Measurements from ENCODE around the gene ADNP. TPM values are rescaled to one million over a fixed set of nuclear protein-coding genes. Genes with fewer than 3 reads are reported as not detected.

Gene ADNP
- total RNA-seq, 2 experiments from 2014 or later: 41.9 to 47.1 TPM

DNA sequence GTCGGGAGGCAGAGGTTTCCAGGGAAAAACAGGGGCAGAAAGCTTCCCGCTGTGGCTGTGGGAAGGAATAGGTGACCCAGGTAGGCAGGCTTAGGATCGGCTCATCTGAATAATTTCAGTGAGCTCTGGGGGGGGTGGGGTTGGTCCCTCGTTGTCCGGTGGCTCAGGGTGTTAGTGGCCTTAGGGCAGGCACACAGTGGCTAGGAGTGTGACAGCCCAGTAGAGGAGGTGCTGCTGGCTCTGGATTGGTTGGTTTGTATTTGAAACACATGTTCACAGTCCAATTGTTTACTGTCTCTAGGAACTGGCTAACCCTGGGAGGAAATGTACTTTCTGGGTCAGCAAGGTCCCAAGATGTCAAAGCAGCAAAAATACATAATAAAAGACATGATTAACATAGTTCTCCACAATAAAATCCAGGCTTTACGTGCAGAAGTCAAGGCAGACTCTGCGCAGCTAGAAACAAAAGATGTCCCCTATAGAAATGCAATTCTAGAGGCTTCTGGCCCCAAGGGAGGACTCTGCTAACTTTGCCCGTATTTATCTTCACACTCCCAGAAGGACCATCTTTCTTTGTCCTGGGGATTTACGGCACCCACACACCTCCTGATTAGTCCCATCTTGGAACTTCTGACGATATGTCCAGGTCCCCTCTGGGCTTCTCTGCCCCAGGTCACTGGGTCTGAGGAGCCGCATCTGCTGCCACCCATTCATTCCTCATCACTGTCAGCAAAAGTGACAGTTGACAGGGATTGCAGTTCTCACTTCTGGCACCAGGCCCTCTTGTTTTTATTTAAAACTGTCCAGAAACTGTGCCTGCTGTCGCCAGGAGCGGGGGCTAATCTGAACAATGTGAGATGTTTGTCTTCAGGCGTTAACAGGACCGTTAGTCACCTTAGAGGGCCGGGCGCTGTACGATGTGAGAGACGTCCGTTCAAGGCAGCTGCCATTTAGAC is 46.1 kb upstream of the ADNP start:
- no peak overlapping the region for H3K4me3 Mint-ChIP-seq
- peaks cover 12 to 15% of the 10 kb centered on the region in 2 experiments for H3K27me3 ChIP-seq (ENCODE audit: control insufficient read depth in 1 of 2, insufficient read depth in 2 of 2, low read length in 2 of 2)
- TF ChIP-seq, protein P1, sequence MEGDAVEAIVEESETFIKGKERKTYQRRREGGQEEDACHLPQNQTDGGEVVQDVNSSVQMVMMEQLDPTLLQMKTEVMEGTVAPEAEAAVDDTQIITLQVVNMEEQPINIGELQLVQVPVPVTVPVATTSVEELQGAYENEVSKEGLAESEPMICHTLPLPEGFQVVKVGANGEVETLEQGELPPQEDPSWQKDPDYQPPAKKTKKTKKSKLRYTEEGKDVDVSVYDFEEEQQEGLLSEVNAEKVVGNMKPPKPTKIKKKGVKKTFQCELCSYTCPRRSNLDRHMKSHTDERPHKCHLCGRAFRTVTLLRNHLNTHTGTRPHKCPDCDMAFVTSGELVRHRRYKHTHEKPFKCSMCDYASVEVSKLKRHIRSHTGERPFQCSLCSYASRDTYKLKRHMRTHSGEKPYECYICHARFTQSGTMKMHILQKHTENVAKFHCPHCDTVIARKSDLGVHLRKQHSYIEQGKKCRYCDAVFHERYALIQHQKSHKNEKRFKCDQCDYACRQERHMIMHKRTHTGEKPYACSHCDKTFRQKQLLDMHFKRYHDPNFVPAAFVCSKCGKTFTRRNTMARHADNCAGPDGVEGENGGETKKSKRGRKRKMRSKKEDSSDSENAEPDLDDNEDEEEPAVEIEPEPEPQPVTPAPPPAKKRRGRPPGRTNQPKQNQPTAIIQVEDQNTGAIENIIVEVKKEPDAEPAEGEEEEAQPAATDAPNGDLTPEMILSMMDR (IDR thresholded peaks at IDR 0.05): no peak
- ChIA-PET POLR2A (no interaction called here), CTCF (no interaction called here)
- H3K4me3 ChIP-seq (ENCODE audit: low read length): no peak overlapping the region
- no peaks in the 10 kb centered on the region for H3K36me3 Mint-ChIP-seq (ENCODE audit: low read depth)
- peaks cover 38% of the 10 kb centered on the region for H3K27me3 Mint-ChIP-seq
- no peak overlapping the region for H3K27ac Mint-ChIP-seq
- no peaks in the 10 kb centered on the region for H3K9me3 Mint-ChIP-seq
- peaks cover 4% of the 10 kb centered on the region for H3K4me1 ChIP-seq (ENCODE audit: insufficient read depth, low read length)
- DNase-seq: no peak
- no peak overlapping the region for H3K27ac ChIP-seq (ENCODE audit: low read depth in 1 of 2, low read length in 2 of 2)
- no peaks in the 10 kb centered on the region for H3K36me3 ChIP-seq (ENCODE audit: insufficient read depth, low read length)
- H3K9me3 ChIP-seq (ENCODE audit: control insufficient read depth in 1 of 2, insufficient read depth in 1 of 2, low read length in 2 of 2): no peaks in the 10 kb centered on the region
- no peaks in the 10 kb centered on the region for H3K4me1 Mint-ChIP-seq (ENCODE audit: low read depth)
- intact Hi-C loops (cut with DNase I, micrococcal nuclease): no loop called here
- no peak for ATAC-seq (ENCODE audit: poor library complexity)

DNA sequence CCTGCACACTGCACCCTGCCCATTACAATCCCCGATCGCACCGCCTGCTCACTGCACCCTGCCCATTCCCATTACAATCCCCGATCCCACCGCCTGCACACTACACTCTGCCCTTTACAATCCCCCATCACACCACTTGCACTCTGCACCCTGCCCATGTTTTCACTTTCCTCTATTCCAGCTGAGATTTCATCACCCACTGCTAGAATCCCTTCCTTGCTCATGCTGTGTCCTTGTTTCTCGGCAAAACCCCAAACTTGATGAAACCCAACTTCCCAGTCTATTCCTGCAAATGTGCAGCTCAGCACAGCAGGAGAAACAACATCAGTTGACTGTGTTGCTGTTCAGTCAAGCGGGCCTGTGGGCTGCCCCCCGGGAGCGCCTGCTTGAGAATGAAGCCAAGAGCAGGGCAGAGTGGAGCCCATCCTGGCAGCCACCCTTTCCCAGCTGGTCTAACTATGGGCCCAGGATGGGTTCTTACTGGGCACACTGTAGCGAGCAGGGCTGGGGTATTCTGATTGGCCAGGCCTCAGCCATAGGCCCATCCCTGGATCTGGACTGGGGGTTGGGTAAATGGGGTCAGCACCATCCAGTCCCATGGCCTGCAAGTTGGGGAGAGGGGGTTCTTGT is 44.6 kb upstream of the ADNP start:
- no peaks in the 10 kb centered on the region for H3K36me3 Mint-ChIP-seq (ENCODE audit: low read depth)
- H3K4me1 Mint-ChIP-seq (ENCODE audit: low read depth): no peaks in the 10 kb centered on the region
- no peaks in the 10 kb centered on the region for H3K36me3 ChIP-seq (ENCODE audit: insufficient read depth, low read length)
- no peak for DNase-seq
- H3K27me3 Mint-ChIP-seq: peaks cover 31% of the 10 kb centered on the region
- ChIA-PET POLR2A (no interaction called here), CTCF (no interaction called here)
- H3K4me3 ChIP-seq (ENCODE audit: low read length): no peak overlapping the region
- H3K27ac Mint-ChIP-seq: no peak overlapping the region
- ATAC-seq (ENCODE audit: poor library complexity): no peak
- TF ChIP-seq, protein P1 (IDR thresholded peaks at IDR 0.05): no peak
- no peaks in the 10 kb centered on the region for H3K4me1 ChIP-seq (ENCODE audit: insufficient read depth, low read length)
- no peaks in the 10 kb centered on the region for H3K9me3 ChIP-seq (ENCODE audit: control insufficient read depth in 1 of 2, insufficient read depth in 1 of 2, low read length in 2 of 2)
- H3K9me3 Mint-ChIP-seq: no peaks in the 10 kb centered on the region
- H3K4me3 Mint-ChIP-seq: no peak overlapping the region
- H3K27ac ChIP-seq (ENCODE audit: low read depth in 1 of 2, low read length in 2 of 2): no peak overlapping the region
- peaks cover 8 to 15% of the 10 kb centered on the region in 2 experiments for H3K27me3 ChIP-seq (ENCODE audit: control insufficient read depth in 1 of 2, insufficient read depth in 2 of 2, low read length in 2 of 2)
- intact Hi-C loops (cut with DNase I, micrococcal nuclease): no loop called here

GRCh38 chr20:50969912-50970311 is 38.7 kb upstream of the ADNP start:
- DNase-seq: no peak
- H3K27ac ChIP-seq (ENCODE audit: low read depth in 1 of 2, low read length in 2 of 2): no peak overlapping the region
- H3K4me3 ChIP-seq (ENCODE audit: low read length): no peak overlapping the region
- no peaks in the 10 kb centered on the region for H3K36me3 ChIP-seq (ENCODE audit: insufficient read depth, low read length)
- intact Hi-C loops (cut with DNase I, micrococcal nuclease): no loop called here
- ChIA-PET CTCF (no interaction called here), POLR2A (no interaction called here)
- H3K27me3 Mint-ChIP-seq: peaks cover 9% of the 10 kb centered on the region
- H3K9me3 ChIP-seq (ENCODE audit: control insufficient read depth in 1 of 2, insufficient read depth in 1 of 2, low read length in 2 of 2): no peaks in the 10 kb centered on the region
- no peak overlapping the region for H3K27ac Mint-ChIP-seq
- H3K9me3 Mint-ChIP-seq: no peaks in the 10 kb centered on the region
- no peaks in the 10 kb centered on the region for H3K4me1 ChIP-seq (ENCODE audit: insufficient read depth, low read length)
- H3K27me3 ChIP-seq (ENCODE audit: control insufficient read depth in 1 of 2, insufficient read depth in 2 of 2, low read length in 2 of 2): peaks cover 0 to 5% of the 10 kb centered on the region in 2 experiments
- H3K4me1 Mint-ChIP-seq (ENCODE audit: low read depth): no peaks in the 10 kb centered on the region
- no peak for ATAC-seq (ENCODE audit: poor library complexity)
- H3K4me3 Mint-ChIP-seq: no peak overlapping the region
- TF ChIP-seq, protein P1 (IDR thresholded peaks at IDR 0.05): no peak
- H3K36me3 Mint-ChIP-seq (ENCODE audit: low read depth): no peaks in the 10 kb centered on the region
